Right ventricle myocardium inferior (tissue), 1 donor: ENCODE measurements around the gene ICE1. TPM values are rescaled to one million over a fixed set of nuclear protein-coding genes. Genes with fewer than 3 reads are reported as not detected.
"Not testable (repeated sequence)": the region's sequence is repeated elsewhere in the genome, so short reads cannot be mapped to it uniquely, and the experiment has no call there.

Experiments used
- ATAC-seq: fragments of 200-7000 bp; cut with Tn5 transposase; one replicate; pipeline ENCODE4 v1.9.1; 2020; ENCODE audit warnings: mild to moderate bottlenecking, moderate library complexity
- DNase-seq: peaks from one replicate; pipeline ENCODE4 v3.0.0; 2021; ENCODE audit errors: missing footprints
- intact Hi-C: fragments of 100-400 bp; cut with DNase I; formaldehyde crosslinking; loops from one replicate; pipeline ENCODE4 v1.11.0; 2022
- total RNA-seq: library from RNA; stranded (reverse); fragmentation: NEBNext Ultra II Directional; extraction: Animal tissue kit (Norgen Biotek cat#: 25700); gene quantifications from one replicate; pipeline ENCODE4 v1.2.1, GENCODE V29; 2021
- donor health status: DM: no; HTN: yes; CAD: no; lungs with severe emphysema.

Gene ICE1
- total RNA-seq, 1 donor from 2014 or later: 18.3 TPM

DNA sequence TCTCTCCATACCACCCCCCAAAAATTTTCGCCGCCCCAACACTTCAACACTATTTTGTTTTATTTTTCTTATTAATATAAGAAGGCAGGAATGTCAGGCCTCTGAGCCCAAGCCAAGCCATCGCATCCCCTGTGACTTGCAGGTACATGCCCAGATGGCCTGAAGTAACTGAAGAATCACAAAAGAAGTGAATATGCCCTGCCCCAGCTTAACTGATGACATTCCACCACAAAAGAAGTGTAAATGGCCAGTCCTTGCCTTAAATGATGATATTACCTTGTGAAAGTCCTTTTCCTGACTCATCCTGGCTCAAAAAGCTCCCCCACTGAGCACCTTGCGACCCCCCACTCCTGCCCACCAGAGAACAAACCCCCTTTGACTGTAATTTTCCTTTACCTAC is 98.1 kb downstream of the ICE1 start:
- ATAC-seq, DNase-seq, intact Hi-C loops: not testable (repeated sequence)

GRCh38 chr5:5521029-5521428 is 98.6 kb downstream of the ICE1 start:
- DNase-seq: no peak
- intact Hi-C loops: no loop called here
- ATAC-seq: no peak

- no peak for ATAC-seq
- intact Hi-C loops: no loop called here
These were observed 99.0 kb downstream of the ICE1 start for GRCh38 chr5:5521478-5521877.

DNA sequence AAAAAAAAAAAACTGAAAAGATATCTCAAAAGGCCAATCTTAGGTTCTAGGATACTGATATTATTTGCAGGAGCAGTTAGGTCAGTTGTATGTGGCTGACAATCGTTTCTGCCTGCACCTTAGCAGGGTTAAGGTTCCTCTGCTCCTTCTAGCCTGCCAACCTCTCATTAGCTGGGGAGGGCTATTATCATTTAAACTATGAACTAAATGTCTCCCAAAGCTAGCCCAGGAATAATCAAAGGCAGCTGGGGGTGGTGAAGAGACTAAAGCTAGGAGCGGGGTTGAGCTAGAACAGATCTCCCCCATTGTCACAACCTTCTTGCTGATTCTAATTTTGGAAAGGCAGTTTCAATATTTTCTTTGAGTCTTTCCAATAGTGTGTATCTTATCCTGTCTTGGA is 99.9 kb downstream of the ICE1 start:
- intact Hi-C loops: no loop called here
- DNase-seq (no peak), ATAC-seq (no peak)

More at GRCh38 chr5:5521478-5521877, 99.0 kb downstream of the ICE1 start:
- DNase-seq: no peak

DNA sequence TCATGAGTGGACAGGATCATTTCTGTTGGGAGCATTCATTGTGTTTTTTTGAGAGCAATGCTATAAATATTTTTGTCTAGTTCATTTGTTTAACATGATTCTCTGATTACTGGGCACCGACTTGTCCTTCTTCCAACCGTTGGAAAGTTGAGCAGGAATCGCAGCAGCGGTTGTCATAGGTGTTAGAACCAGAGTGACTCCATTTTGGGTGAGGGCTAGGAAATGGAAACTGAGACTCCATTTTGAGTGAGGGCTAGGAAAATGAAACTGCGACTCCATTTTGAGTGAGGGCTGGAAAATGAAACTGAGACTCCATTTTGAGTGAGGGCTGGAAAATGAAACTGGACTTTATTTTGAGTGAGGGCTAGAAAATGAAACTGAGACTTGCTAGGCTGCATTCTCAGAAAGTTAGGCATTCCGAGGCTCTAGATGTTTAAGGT is 100.6 kb downstream of the ICE1 start:
- intact Hi-C loops: no loop called here
- no peak for ATAC-seq
- DNase-seq: no peak

DNA sequence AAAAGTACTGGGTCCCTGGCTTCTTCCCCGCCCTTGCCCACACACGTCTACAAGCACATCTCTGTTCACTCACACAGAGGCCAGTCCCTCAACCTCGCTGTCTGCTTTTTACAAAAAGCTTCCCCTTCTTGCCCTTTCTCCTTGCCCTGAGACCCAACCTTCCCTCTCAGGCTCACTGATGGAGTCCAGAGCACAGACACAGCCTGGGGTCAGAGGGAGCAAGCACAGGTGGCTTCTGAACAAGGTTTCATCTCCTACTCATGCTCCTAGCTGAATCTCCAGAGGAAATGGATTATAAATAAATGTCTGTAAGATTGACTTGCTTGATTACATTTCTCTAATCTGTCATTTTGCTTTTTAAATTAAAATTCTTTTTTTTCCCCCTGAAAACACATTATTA is 101.8 kb downstream of the ICE1 start:
- no peak for ATAC-seq
- no peak for DNase-seq
- intact Hi-C loops: no loop called here

DNA sequence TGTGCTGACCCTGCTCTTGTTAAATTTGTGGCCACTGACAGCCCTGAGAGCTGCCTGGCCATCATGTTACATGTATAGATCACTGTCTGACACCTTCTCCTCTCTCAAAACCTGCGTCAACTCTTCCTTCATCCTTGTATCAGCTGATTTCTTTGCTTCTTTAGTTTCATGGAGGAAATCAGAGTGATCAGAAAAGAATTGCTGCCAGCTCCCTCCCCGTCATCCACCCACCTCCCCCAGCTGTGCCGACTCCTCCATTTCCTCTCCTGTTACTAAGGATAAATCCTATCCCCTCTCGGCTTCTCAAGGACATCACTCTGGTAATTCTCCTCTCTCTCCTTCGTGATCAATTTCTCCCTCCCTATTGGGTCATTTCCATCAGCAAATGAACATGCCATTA is 108.9 kb downstream of the ICE1 start:
- DNase-seq: no peak
- ATAC-seq: no peak
- intact Hi-C loops: no loop called here

- no peak for ATAC-seq
- no peak for DNase-seq
- intact Hi-C loops: no loop called here
These were observed 110.0 kb downstream of the ICE1 start for GRCh38 chr5:5532306-5533076.

GRCh38 chr5:5533927-5534326 is 111.5 kb downstream of the ICE1 start:
- intact Hi-C loops: no loop called here
- no peak for ATAC-seq
- no peak for DNase-seq

- DNase-seq (no peak), ATAC-seq (no peak)
- intact Hi-C loops: no loop called here
These were observed 111.9 kb downstream of the ICE1 start for GRCh38 chr5:5534333-5534732.

DNA sequence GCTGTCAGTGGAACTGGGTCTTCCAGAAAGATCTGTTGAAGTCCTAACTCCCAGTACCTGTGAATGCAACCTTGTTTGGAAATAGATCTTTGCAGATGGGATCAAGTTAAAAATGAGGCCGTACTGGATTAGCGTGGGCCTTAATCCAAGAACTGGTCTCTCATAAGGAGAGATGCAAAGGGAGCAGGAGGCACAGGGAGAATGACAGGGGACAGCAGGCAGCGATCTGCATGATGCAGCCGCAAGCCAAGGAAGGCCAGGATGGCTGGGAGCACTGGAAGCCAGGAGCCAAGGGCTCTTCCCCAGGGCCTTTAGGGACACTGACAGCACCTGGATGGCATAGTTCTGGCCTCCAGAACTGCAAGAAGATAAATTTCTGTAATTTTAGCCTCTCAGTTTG is 114.4 kb downstream of the ICE1 start:
- ATAC-seq (no peak), DNase-seq (no peak)
- intact Hi-C loops: no loop called here

DNA sequence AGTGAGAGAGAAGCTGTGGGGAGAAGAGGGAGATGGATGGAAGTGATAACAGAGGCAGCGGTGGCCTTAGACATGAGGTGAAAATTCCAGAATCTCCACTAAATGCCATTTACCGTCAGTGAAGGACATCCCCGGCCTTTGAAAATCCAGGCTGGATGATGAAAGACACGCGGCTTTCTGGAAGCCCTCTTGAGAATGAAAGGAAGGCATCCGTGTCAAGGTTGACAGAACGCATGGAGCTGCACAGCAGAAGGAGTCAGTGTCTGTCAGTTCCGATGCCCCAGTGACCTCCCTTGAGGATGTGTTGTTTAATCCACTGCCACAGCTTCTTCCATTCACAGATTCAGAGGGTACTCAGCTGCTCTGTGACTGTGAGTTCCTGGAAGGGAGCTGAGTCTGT is 114.9 kb downstream of the ICE1 start:
- no peak for ATAC-seq
- intact Hi-C loops: no loop called here
- no peak for DNase-seq

- intact Hi-C loops: no loop called here
- ATAC-seq: no peak
These were observed 117.1 kb downstream of the ICE1 start for GRCh38 chr5:5539590-5539989.

More at GRCh38 chr5:5539590-5539989, 117.1 kb downstream of the ICE1 start:
- no peak for DNase-seq
